ENCODE data around the gene FOXN3. TPM values are rescaled to one million over a fixed set of nuclear protein-coding genes. Genes with fewer than 3 reads are reported as not detected.

FOXN3 gene
- polyA plus RNA-seq, 2 of the 4 experiments (the other 2 are of a cell fraction) = 6.0 to 6.4 TPM

- TF ChIP-seq KDM1A (IDR thresholded peaks at IDR 0.05; ENCODE audit: low read depth) = no peak
- no peak for TF ChIP-seq CHD2 (IDR thresholded peaks at IDR 0.05; ENCODE audit: low read length, partially characterized antibody)
- TF ChIP-seq USF2 (IDR thresholded peaks at IDR 0.05) = no peak
- TF ChIP-seq CEBPB (IDR thresholded peaks at IDR 0.05) = no peak
- TF ChIP-seq PHF8 (IDR thresholded peaks at IDR 0.05; ENCODE audit: borderline replicate concordance, low read depth) = no peak
- TF ChIP-seq EHMT2 (IDR thresholded peaks at IDR 0.05; ENCODE audit: low read depth) = no peak
- TF ChIP-seq POLR2AphosphoS2 (conservative IDR thresholded peaks at IDR 0.05; ENCODE audit: low read length) = no peak
- TF ChIP-seq KDM5A (IDR thresholded peaks at IDR 0.05) = no peak
- no peak for TF ChIP-seq RCOR1 (IDR thresholded peaks at IDR 0.05; ENCODE audit: low read depth, low read length)
- TF ChIP-seq MAZ (IDR thresholded peaks at IDR 0.05; ENCODE audit: borderline replicate concordance, low read depth, low read length) = no peak
- no peak for TF ChIP-seq RFX5 (IDR thresholded peaks at IDR 0.05)
- TF ChIP-seq SMC3 (IDR thresholded peaks at IDR 0.05) = no peak
- no peak for TF ChIP-seq HOXA7 (CRISPR knock-in tag; IDR thresholded peaks at IDR 0.05)
- TF ChIP-seq HOXB5 (CRISPR knock-in tag; IDR thresholded peaks at IDR 0.05) = no peak
- TF ChIP-seq MAFK (IDR thresholded peaks at IDR 0.05; ENCODE audit: partially characterized antibody) = no peak
- TF ChIP-seq, protein P1, sequence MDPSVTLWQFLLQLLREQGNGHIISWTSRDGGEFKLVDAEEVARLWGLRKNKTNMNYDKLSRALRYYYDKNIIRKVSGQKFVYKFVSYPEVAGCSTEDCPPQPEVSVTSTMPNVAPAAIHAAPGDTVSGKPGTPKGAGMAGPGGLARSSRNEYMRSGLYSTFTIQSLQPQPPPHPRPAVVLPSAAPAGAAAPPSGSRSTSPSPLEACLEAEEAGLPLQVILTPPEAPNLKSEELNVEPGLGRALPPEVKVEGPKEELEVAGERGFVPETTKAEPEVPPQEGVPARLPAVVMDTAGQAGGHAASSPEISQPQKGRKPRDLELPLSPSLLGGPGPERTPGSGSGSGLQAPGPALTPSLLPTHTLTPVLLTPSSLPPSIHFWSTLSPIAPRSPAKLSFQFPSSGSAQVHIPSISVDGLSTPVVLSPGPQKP (IDR thresholded peaks at IDR 0.05; ENCODE audit: low read depth, low read length) = no peak
- TF ChIP-seq SREBF2 (IDR thresholded peaks at IDR 0.05) = no peak
- TF ChIP-seq FOSL2 (IDR thresholded peaks at IDR 0.05) = no peak
- TF ChIP-seq FOSL2 (CRISPR knock-in tag; IDR thresholded peaks at IDR 0.05) = no peak
- ChIA-PET POLR2A (no interaction called here), CTCF (interaction anchor here (1.1 kb wide), 1 partner anchor 286 kb away, joined by 3 read pairs; no protein-coding TSS in a partner anchor)
- no peak overlapping the region for H3K4me3 ChIP-seq
- H3K27ac ChIP-seq = no peak overlapping the region
- H3K9me3 ChIP-seq = no peaks in the 10 kb centered on the region; the same call in 2 of the 3 replicates
- WGBS (ENCODE audit: missing lambda C conversion rate) = 81% methylated on average over 5 of the region's 5 CpGs
- H3K4me1 ChIP-seq = no peaks in the 10 kb centered on the region
- DNase-seq (ENCODE audit: low read depth in 1 of 2, low spot score in 1 of 2) = no peak
- no peak for ATAC-seq
- FAIRE-seq = no peak
- no peak overlapping the region for H3K4me2 ChIP-seq
Measured at GRCh38 chr14:89312932-89313331, 104.1 kb downstream of the FOXN3 start.

GRCh38 chr14:89310211-89310610, 106.8 kb downstream of the FOXN3 start:
- Histone ChIP-seq H3K4me2 (no peak overlapping the region), H3K4me1 (no peaks in the 10 kb centered on the region), H3K4me3 (no peak overlapping the region), H3K27ac (no peak overlapping the region), H3K9me3 (no peaks in the 10 kb centered on the region; the same call in 2 of the 3 replicates)
- 72% methylated on average over 9 of the region's 9 CpGs for WGBS (ENCODE audit: missing lambda C conversion rate)
- no peak for TF ChIP-seq MAZ (IDR thresholded peaks at IDR 0.05; ENCODE audit: borderline replicate concordance, low read depth, low read length)
- ChIA-PET POLR2A (no interaction called here), CTCF (no interaction called here)
- FAIRE-seq (no peak), ATAC-seq (no peak), DNase-seq (ENCODE audit: low read depth in 1 of 2, low spot score in 1 of 2) (no peak)

DNA sequence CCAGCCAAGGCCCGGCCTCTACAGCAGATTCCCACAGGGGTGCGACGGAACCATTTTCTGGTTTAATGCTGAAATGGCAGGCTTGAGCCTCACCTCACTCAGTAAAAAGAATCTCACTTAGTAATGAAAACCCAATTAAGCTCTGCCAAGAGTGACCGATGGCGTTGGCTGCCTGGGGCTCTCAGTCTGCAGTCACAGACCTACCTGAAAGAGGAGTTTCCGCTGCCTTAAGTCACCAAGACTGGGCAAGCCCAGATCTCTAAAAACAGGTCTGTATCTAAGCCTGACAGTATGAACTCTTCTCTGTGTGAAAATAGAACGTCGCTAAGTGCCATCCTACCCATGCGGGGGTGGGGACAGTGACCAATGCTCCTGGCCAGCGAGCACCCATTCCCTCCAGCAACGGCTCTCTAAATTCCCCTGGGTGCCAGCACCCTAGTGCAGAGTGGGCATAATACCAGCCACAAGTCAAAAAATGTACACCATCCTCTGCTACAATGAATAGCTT, 107.3 kb downstream of the FOXN3 start:
- no peak overlapping the region for H3K27ac ChIP-seq
- CTCF ChIA-PET = no interaction called here
- FAIRE-seq (no peak), ATAC-seq (no peak), DNase-seq (ENCODE audit: low read depth in 1 of 2, low spot score in 1 of 2) (no peak)
- POLR2A ChIA-PET = no interaction called here
- H3K9me3 ChIP-seq = no peaks in the 10 kb centered on the region; the same call in 2 of the 3 replicates
- no peak overlapping the region for H3K4me2 ChIP-seq
- WGBS (ENCODE audit: missing lambda C conversion rate) = 86% methylated on average over 11 of the region's 11 CpGs
- no peak overlapping the region for H3K4me3 ChIP-seq
- TF ChIP-seq RNF2 (IDR thresholded peaks at IDR 0.05; ENCODE audit: borderline replicate concordance, low read depth) (no peak), POLR2A (IDR thresholded peaks at IDR 0.05; ENCODE audit: low read length) (no peak), RFX5 (IDR thresholded peaks at IDR 0.05) (no peak), TP53 (CRISPR knock-in tag; IDR thresholded peaks at IDR 0.05) (no peak), KDM5A (IDR thresholded peaks at IDR 0.05) (no peak), EHF (CRISPR knock-in tag; IDR thresholded peaks at IDR 0.05) (no peak), HOXB5 (CRISPR knock-in tag; IDR thresholded peaks at IDR 0.05) (no peak), BHLHE40 (IDR thresholded peaks at IDR 0.05; ENCODE audit: low read depth, low read length) (no peak), CBX8 (IDR thresholded peaks at IDR 0.05) (no peak)
- H3K4me1 ChIP-seq = no peaks in the 10 kb centered on the region; the same call in 2 of the 3 replicates
